GM12872 (cell line): ENCODE data around the gene TFR2.

Experiments
- CTCF ChIP-seq: IDR thresholded peaks from 3 replicates; pipeline ENCODE4 v1.5.1; 2011; ENCODE audit warnings: low read depth, mild to moderate bottlenecking, low read length, moderate library complexity; ENCODE audit not compliant: insufficient read depth

The TFR2 gene

GRCh38 chr7:100575746-100576383 lies 65.5 kb downstream of the TFR2 start:
- no peak for TF ChIP-seq CTCF

- TF ChIP-seq CTCF: no peak
Measured at GRCh38 chr7:100575206-100575631, 66.1 kb downstream of the TFR2 start.

- no peak for TF ChIP-seq CTCF
Measured at GRCh38 chr7:100574362-100575205, 66.8 kb downstream of the TFR2 start.

- TF ChIP-seq CTCF: no peak
Measured at GRCh38 chr7:100573691-100574361, 67.5 kb downstream of the TFR2 start, which contains the start of gene SAP25. SAP25 (minus strand) TSS chr7:100573900; CDS start chr7:100573742, 158 bp downstream.

GRCh38 chr7:100572949-100573675 lies 68.2 kb downstream of the TFR2 start:
- TF ChIP-seq CTCF: no peak

GRCh38 chr7:100572281-100572948 lies 68.9 kb downstream of the TFR2 start:
- 0 out of 3 replicates have a peak, but pooled peaks have one; percentile 8 for TF ChIP-seq CTCF
